ENCODE measurements around the gene SRP68. TPM values are rescaled to one million over a fixed set of nuclear protein-coding genes. Genes with fewer than 3 reads are reported as not detected.

SRP68 gene
- total RNA-seq, 6 experiments from 2014 or later = 95.3 to 104 (median 100.0) TPM

DNA sequence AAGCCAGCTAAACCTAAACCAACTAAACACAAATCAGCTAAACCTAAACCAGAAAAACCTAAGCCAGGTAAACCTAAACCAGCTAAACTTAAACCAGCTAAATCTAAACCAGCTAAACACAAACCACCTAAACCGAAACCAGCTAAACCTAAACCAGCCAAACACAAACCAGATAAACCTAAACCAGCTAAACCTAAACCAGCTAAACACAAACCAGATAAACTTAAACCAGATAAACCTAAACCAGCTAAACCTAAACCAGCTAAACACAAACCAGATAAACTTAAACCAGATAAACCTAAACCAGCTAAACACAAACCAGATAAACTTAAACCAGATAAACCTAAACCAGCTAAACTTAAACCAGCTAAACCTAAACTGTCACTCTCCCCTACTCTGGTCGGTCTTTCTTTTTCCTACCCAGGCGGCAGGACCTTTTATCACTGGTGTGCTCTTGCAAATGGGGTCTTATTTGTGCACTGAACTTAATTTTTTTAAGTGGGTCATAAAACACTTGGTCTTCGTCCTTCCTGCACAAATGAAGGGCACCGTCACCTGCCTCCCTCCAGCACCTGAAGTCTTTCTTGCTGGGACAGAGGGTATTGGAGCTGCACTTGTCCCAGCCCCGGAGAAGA lies 52.4 kb downstream of the SRP68 start:
- peaks cover 24% of the 10 kb centered on the region for H3K27me3 Mint-ChIP-seq (ENCODE audit: insufficient read depth)
- no peaks in the 10 kb centered on the region for H3K9me3 Mint-ChIP-seq
- no peaks in the 10 kb centered on the region for H3K4me1 Mint-ChIP-seq (ENCODE audit: low read depth)
- TF ChIP-seq, protein P1, sequence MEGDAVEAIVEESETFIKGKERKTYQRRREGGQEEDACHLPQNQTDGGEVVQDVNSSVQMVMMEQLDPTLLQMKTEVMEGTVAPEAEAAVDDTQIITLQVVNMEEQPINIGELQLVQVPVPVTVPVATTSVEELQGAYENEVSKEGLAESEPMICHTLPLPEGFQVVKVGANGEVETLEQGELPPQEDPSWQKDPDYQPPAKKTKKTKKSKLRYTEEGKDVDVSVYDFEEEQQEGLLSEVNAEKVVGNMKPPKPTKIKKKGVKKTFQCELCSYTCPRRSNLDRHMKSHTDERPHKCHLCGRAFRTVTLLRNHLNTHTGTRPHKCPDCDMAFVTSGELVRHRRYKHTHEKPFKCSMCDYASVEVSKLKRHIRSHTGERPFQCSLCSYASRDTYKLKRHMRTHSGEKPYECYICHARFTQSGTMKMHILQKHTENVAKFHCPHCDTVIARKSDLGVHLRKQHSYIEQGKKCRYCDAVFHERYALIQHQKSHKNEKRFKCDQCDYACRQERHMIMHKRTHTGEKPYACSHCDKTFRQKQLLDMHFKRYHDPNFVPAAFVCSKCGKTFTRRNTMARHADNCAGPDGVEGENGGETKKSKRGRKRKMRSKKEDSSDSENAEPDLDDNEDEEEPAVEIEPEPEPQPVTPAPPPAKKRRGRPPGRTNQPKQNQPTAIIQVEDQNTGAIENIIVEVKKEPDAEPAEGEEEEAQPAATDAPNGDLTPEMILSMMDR (IDR thresholded peaks at IDR 0.05) = no peak
- no peaks in the 10 kb centered on the region for H3K36me3 Mint-ChIP-seq (ENCODE audit: low read depth)
- H3K4me3 Mint-ChIP-seq = no peak overlapping the region
- DNase-seq = no peak
- no peak overlapping the region for H3K27ac Mint-ChIP-seq

DNA sequence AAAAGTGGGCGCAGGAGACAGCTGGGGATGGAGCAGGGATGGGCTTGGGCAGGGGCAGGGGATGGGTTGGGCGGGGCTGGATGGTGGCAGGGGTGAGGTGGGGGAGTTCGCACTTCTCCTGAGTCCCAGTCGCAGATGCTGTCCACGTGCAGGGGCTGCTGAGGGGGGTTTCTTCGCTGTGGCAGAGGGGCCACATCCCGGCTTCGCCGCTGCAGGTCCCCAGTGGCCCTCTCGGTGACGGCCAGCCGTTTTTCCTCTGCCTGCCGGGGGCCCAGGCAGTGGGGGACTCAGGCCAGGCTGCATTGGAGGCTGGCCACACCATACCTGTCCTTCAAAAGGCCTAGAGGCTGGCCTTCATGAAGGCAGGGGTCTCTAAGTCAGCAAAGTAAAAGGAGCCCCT lies 53.5 kb downstream of the SRP68 start:
- Mint-ChIP-seq H3K36me3 (ENCODE audit: low read depth) (no peaks in the 10 kb centered on the region), H3K4me1 (ENCODE audit: low read depth) (peaks cover 4% of the 10 kb centered on the region), H3K27me3 (ENCODE audit: insufficient read depth) (peaks cover 24% of the 10 kb centered on the region), H3K9me3 (no peaks in the 10 kb centered on the region), H3K27ac (no peak overlapping the region), H3K4me3 (no peak overlapping the region)
- TF ChIP-seq, protein P1 (IDR thresholded peaks at IDR 0.05) = no peak
- no peak for DNase-seq

DNA sequence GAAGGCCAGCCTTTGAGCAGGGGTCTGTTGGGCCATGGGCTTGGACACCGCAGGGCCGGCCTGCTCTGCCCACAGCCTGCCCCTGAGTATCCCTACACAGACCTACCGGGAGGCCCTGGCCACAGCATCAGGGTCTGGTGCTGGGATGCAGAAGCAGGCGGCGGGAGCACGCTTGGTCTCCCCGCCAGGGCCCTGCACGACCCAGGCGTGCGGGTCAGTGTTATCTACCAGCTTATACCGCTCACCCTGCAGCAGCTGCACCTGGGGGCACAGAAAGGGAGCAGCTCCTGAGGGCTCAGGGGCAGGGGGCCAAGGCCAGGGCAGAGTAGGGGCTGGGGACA lies 54.0 kb downstream of the SRP68 start:
- Mint-ChIP-seq H3K36me3 (ENCODE audit: low read depth) (no peaks in the 10 kb centered on the region), H3K27ac (no peak overlapping the region), H3K9me3 (no peaks in the 10 kb centered on the region), H3K27me3 (ENCODE audit: insufficient read depth) (peaks cover 24% of the 10 kb centered on the region), H3K4me1 (ENCODE audit: low read depth) (peaks cover 9% of the 10 kb centered on the region), H3K4me3 (no peak overlapping the region)
- no peak for DNase-seq
- TF ChIP-seq, protein P1 (IDR thresholded peaks at IDR 0.05) = no peak

DNA sequence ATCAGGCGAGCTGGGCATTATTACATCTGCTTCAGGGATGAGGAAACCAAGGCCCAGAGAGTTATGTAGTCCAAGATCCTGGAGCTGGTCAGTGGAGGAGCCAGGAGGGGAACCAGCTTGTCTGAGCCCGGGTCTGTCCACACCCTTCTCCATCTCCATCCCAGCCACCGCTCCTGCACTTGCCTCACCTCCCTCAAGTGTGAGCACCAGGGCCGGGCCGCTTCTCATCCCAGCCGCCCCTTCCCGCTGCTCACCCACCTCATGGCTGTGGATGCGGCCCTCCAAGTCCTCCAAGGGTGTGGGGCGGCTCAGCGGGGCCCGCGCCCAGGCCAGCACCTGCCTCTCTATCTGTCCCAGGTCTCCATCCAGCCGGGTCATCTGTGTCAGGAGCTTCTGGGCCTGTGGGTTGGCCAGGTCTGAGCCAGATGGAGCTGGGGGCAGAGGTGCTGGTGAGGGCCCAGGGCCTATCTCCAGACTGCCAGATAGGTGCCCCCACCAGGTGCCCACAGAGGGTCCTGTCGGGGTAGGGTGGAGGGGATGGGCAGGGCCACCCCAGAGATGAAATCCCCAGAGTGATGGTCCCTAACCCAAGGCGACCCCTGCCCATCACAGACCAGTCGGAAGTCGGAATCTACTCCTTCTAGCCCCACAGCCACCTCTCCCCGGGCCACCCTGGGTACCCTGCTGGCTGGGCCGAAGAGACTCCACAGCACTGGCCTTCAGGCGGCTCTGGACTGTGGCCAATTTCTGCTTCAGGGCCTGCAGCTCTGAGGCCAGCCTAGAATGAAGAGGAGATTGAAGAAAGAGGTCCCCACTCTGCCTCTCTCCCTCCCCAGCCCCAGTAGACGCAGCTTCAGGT lies 54.6 kb downstream of the SRP68 start:
- TF ChIP-seq, protein P1 (IDR thresholded peaks at IDR 0.05) = no peak
- no peaks in the 10 kb centered on the region for H3K36me3 Mint-ChIP-seq (ENCODE audit: low read depth)
- H3K4me1 Mint-ChIP-seq (ENCODE audit: low read depth) = peaks cover 11% of the 10 kb centered on the region
- H3K27ac Mint-ChIP-seq = no peak overlapping the region
- peaks cover 21% of the 10 kb centered on the region for H3K27me3 Mint-ChIP-seq (ENCODE audit: insufficient read depth)
- no peaks in the 10 kb centered on the region for H3K9me3 Mint-ChIP-seq
- DNase-seq = no peak
- no peak overlapping the region for H3K4me3 Mint-ChIP-seq

DNA sequence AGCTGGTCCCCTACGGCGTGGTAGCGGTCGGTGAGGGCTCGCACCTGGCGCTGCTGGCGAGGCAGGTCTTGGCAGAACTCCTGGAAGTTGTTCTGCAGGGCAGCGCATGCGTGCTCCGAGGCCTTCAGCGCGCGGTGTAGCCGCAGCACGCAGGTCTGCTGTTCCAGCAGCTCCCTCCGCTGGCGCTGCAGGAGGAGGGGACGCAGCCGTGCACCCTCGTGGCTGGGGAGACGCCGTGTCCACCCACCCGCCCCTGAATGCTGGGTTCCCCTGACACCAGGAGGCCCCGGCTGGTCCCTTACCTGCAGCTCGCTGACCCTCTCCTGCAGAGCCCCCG lies 57.4 kb downstream of the SRP68 start:
- TF ChIP-seq, protein P1 (IDR thresholded peaks at IDR 0.05) = no peak
- H3K27me3 Mint-ChIP-seq (ENCODE audit: insufficient read depth) = peaks cover 14% of the 10 kb centered on the region
- H3K9me3 Mint-ChIP-seq = no peaks in the 10 kb centered on the region; the same call in 1 of the 2 replicates
- no peak overlapping the region for H3K27ac Mint-ChIP-seq
- H3K4me1 Mint-ChIP-seq (ENCODE audit: low read depth) = peaks cover 11% of the 10 kb centered on the region
- DNase-seq = no peak
- no peaks in the 10 kb centered on the region for H3K36me3 Mint-ChIP-seq (ENCODE audit: low read depth)
- no peak overlapping the region for H3K4me3 Mint-ChIP-seq

Data from HFFc6 (cell line).